Hematopoietic multipotent progenitor cell treated with erythropoietin and hydrocortisone succinate and interleukin-3 and kit ligand, for 4 days (in vitro differentiated cells): ENCODE results near the gene CNTNAP2.
"Not testable (repeated sequence)": the region's sequence is repeated elsewhere in the genome, so short reads cannot be mapped to it uniquely, and the experiment has no call there.

Source experiments
- DNase-seq: peaks from one replicate; pipeline ENCODE4 v3.0.0-alpha.2; 2015

CNTNAP2 gene

DNA sequence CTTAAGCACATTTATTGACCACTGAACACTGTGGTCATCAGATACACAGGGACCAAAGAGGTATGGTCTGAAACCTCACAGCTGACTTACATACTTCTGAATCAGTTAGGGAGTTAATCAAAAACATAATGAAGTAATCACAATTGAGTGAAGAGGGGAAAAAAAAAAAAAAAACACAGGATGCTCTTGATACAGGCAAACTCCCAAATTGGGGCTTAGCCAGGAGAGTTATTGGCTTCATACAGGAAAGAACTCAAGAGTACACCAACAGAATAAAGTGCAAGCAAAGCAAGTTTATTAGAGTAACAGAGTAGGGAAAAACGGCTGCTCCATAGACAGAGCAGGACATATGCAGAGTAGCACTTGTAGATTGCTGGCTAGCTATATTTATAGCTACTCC, 917.0 kb downstream of the CNTNAP2 start:
- DNase-seq: no peak

DNA sequence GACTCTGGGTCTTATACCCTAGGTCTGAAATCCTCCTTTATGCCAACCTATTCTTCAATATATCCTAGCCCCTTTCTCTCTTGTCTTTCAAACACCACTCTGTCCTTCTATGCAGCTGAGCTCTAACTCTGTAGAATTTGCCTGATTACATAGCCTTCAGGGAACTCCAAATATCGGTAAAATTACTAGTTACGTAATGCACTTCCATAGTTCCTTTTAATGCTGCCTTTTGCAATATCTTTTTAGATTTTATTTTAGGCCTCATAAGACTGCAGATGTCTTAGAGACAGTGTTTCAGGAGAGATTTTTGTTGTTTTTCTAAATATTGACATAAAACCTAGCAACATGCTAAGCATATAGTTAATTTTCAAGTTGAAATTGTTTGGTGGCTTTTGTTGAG, 924.8 kb downstream of the CNTNAP2 start:
- no peak for DNase-seq

DNA sequence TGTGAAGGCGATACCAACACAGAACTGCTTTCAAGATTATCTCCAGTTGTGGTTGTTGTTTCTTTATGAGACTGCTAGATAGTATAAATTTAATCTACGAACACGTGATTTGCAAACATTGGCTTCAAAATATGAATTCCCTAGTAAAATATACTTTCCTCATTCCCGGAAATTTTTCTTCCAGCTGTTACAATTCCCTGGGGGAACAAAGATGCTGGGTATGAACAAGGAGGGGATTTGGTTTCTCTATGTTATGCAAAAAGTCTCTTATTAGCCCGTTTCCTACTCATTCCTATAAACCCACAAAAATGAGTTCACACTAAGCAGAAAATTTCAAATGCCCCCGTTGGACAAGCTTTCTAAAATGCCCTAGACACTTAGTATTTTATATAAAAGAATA, 928.3 kb downstream of the CNTNAP2 start:
- DNase-seq: no peak

DNA sequence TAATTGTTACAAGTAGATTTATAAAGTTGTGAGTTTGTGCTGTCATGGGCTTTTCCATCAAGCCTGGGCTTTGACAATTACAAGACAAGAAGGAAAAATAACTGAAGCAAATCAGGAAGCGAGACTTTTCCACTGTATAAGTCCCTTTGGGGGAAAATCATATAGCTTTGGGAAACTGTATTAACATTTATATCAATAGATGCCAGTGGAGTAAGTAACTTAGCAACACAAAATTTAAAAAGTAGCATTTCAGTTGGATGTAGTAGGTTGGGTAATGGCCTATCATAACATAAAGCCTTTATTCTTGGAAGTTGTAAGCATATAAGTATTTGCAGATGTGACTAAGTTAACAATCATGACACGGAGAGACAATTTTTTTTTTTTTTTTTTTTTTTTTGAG, 931.1 kb downstream of the CNTNAP2 start:
- DNase-seq: no peak

DNA sequence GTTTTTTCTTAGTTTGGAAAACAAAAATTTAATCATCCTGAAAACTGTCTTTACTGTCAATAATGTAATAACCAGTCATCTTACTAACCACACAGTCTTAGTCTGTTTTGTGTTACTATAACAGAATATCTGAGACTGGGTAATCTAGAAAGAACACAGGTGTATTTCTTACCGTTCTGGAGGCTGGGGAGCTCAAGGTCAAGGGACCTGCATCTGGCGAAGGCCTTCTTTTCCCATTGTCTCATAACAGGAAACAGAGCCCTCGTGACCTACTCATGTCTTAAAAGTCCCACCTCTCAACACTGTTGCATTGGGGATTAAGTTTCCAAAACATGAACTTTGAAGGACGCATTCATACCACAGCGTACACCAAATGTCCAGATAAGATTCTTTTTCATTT, 932.3 kb downstream of the CNTNAP2 start:
- no peak for DNase-seq

DNA sequence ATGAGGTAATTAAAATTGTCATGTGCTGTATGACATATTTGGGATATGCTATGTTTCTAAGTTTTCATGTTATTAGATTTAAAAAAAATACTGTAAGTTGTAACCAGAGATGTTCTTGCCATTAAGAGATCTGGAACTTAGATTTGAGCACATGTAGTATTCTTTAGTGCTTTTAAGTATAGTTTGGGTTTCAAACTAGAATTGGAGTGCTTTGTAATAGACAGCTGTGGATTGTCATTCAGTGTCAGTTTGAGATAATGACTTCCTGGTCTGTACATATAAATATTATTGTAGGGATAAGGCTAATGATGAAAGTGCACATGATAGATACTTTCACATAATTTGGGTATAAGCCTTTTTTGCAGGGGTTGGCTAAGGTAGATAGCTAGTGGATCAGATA, 936.2 kb downstream of the CNTNAP2 start:
- no peak for DNase-seq

GRCh38 chr7:147053746-147054145, 937.1 kb downstream of the CNTNAP2 start:
- no peak for DNase-seq

GRCh38 chr7:147060070-147060469, 943.5 kb downstream of the CNTNAP2 start:
- peak; percentile 38 for DNase-seq

- DNase-seq: no peak
Observed at GRCh38 chr7:147062897-147063296, 946.3 kb downstream of the CNTNAP2 start.

- DNase-seq: no peak
Observed at GRCh38 chr7:147068842-147069241, 952.2 kb downstream of the CNTNAP2 start.

DNA sequence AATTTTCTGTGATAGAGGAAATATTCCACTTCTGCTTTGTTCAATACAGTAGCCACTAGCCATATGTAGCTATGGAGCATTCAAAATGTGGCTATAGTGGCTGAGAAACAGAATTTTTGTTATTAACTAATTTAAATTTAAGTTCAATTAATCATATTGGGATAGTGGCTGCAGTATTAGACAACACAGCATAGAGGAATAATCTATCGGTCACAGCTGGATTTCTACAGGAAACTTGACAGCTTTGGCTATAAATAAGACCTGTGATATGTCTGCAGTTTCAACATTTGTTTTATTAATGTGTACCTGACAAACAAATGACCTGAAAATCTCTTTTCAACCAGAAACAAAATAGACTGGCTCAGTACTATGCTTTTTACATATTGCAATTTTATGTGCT, 953.2 kb downstream of the CNTNAP2 start:
- no peak for DNase-seq

GRCh38 chr7:147070886-147071285, 954.3 kb downstream of the CNTNAP2 start:
- no peak for DNase-seq

- no peak for DNase-seq
Observed at GRCh38 chr7:147071536-147071935, 954.9 kb downstream of the CNTNAP2 start.

GRCh38 chr7:147078312-147078711, 961.7 kb downstream of the CNTNAP2 start:
- DNase-seq: no peak

- DNase-seq: no peak
Observed at GRCh38 chr7:147079083-147079482, 962.5 kb downstream of the CNTNAP2 start.

GRCh38 chr7:147079921-147080420, 963.4 kb downstream of the CNTNAP2 start:
- no peak for DNase-seq

GRCh38 chr7:147081117-147081516, 964.5 kb downstream of the CNTNAP2 start:
- DNase-seq: no peak

DNA sequence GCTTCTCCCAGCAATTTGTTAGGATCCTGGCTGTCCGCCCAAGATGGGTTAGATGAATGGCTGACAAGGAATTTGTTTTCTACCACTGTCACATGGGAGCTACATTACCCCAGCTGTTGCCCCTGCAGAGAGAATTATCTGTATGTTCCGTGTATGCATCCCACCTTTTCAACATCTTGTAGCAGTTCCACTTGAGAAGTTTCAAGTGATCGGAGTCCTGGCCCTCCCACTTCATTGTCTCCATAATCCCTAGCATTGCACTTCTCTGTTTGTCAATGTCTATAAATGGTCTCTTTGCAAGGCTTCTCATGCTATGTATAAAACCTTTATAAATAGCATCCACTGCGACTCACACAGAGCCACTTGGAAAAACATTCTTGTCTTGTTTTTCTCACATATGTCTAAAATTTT, 972.5 kb downstream of the CNTNAP2 start:
- DNase-seq: no peak

- DNase-seq: no peak
Observed at GRCh38 chr7:147089608-147090007, 973.0 kb downstream of the CNTNAP2 start.

DNA sequence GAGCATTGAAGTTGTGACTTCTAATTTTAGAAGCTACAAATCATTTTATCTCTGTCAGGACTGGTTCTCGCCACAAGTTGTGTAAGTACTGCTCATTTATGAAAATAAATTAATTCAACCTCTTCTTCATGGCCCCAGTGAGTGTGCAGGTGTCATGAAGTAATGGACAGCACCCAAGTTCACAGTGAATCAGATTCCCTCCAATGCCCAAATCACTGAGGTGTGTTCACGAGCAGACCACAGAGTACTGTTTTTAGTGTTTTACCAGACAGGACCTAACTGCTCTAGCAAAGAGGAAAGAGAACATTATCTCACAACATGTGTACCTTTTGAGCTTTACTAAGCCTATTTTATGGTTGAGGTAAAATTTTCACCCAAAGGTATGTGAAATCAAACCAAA, 980.0 kb downstream of the CNTNAP2 start:
- no peak for DNase-seq

GRCh38 chr7:147103224-147103623, 986.6 kb downstream of the CNTNAP2 start:
- no peak for DNase-seq

GRCh38 chr7:147106746-147107145, 990.1 kb downstream of the CNTNAP2 start:
- no peak for DNase-seq

GRCh38 chr7:147114525-147114924, 997.9 kb downstream of the CNTNAP2 start:
- not testable (repeated sequence) for DNase-seq

GRCh38 chr7:147136352-147136751, 1019.8 kb downstream of the CNTNAP2 start:
- no peak for DNase-seq

- no peak for DNase-seq
Observed at GRCh38 chr7:147145194-147145593, 1028.6 kb downstream of the CNTNAP2 start.

GRCh38 chr7:147146169-147146568, 1029.6 kb downstream of the CNTNAP2 start:
- DNase-seq: no peak
